HCT116 (cell line): Measurements from ENCODE around the gene FTCD. TPM values are rescaled to one million over a fixed set of nuclear protein-coding genes. Genes with fewer than 3 reads are reported as not detected.

Experiments
- ATAC-seq: fragments of 200-7000 bp; cut with Tn5 transposase; 2 replicates; pipeline ENCODE4 v1.9.1; 2020; ENCODE audit warnings: mild to moderate bottlenecking, moderate library complexity
- BruUV-seq: library from RNA; stranded (reverse); fragments of 400-500 nt; replicated peaks from 2 replicates; lab custom pipeline; 2021; lab: Mats Ljungman, UMichigan
- CTCF ChIA-PET: fragments of 300-600 bp; sonication (Branson Sonifier 250); formaldehyde crosslinking; loops from one replicate; lab custom pipeline; 2021; ENCODE audit warnings: antibody characterized with exemption; lab: Charles Lee
- POLR2A ChIA-PET: fragments of 300-600, 350-600 bp; sonication (Branson Sonifier 250); formaldehyde crosslinking; loops from one replicate; lab custom pipeline; 2021; ENCODE audit warnings: antibody characterized with exemption; lab: Charles Lee
- RAD21 ChIA-PET, 2 experiments: fragments of 300-600 bp; sonication (Branson Sonifier 250); formaldehyde crosslinking; loops; one replicate each; lab custom pipeline; 2023; ENCODE audit warnings: low total read pairs in 2 of 2; ENCODE audit not compliant: uncharacterized antibody in 2 of 2, unreplicated experiment in 2 of 2, low non-redundant PET in 1 of 2; lab: Charles Lee
- DNase-seq: peaks from one replicate; pipeline ENCODE4 v3.0.0-alpha.2; 2010; ENCODE audit warnings: low read depth, low spot score
- H2AFZ ChIP-seq: fragments of 200-600 bp; shearing (Covaris generic), sonication (generic); 2 replicates; pipeline ENCODE4 v1.6.1; 2017; ENCODE audit warnings: low read depth, mixed run types, mixed read lengths, antibody characterized with exemption, low read length; ENCODE audit not compliant: poor library complexity, severe bottlenecking
- H3K27ac ChIP-seq: 2 replicates; pipeline ENCODE4 v1.5.1; 2012; ENCODE audit warnings: low read depth, low read length
- H3K27me3 ChIP-seq: fragments of 200-600 bp; sonication (generic); 2 replicates; pipeline ENCODE4 v1.6.1; 2016; ENCODE audit warnings: mixed run types, low read length, mixed read lengths; ENCODE audit not compliant: insufficient read depth
- H3K36me3 ChIP-seq, 2 experiments: fragments of 200-500 bp in 1 of 2; fragments of 200-600 bp in 1 of 2; sonication (Bioruptor generic) in 1 of 2; sonication (generic) in 1 of 2; 2 replicates each; pipeline versions ENCODE4 v1.5.1 to v1.6.1; 2014 to 2016; ENCODE audit warnings: low read length in 2 of 2, inconsistent platforms in 1 of 2, mixed read lengths in 1 of 2, mixed run types in 1 of 2; ENCODE audit not compliant: insufficient read depth in 2 of 2, control insufficient read depth in 1 of 2
- H3K4me1 ChIP-seq, 2 experiments: fragments of 200-600 bp in 1 of 2; sonication (generic) in 1 of 2; 2 replicates each; pipeline versions ENCODE4 v1.5.1 to v1.6.1; 2012 to 2017; ENCODE audit warnings: low read length in 2 of 2, inconsistent platforms in 1 of 2, mild to moderate bottlenecking in 1 of 2, mixed read lengths in 1 of 2, mixed run types in 1 of 2, moderate library complexity in 1 of 2; ENCODE audit not compliant: insufficient read depth in 2 of 2, control insufficient read depth in 1 of 2
- H3K4me2 ChIP-seq: fragments of 200-600 bp; sonication (generic); 2 replicates; pipeline ENCODE4 v1.6.1; 2017; ENCODE audit warnings: mixed run types, low read length, mixed read lengths
- H3K4me3 ChIP-seq, 2 experiments: fragments of 200-600 bp in 1 of 2; sonication (generic) in 1 of 2; replicated peaks in 1 of 2; 2 replicates each; pipeline ENCODE4 v1.5.1; 2011 to 2016; ENCODE audit warnings: low read length in 2 of 2, control low read depth in 1 of 2, low read depth in 1 of 2, mild to moderate bottlenecking in 1 of 2, mixed read lengths in 1 of 2, mixed run types in 1 of 2
- H3K79me2 ChIP-seq: fragments of 200-600 bp; sonication (generic); 2 replicates; pipeline ENCODE4 v1.6.1; 2017; ENCODE audit warnings: mild to moderate bottlenecking, mixed run types, low read length, moderate library complexity, mixed read lengths; ENCODE audit not compliant: insufficient read depth
- H3K9ac ChIP-seq: fragments of 200-600 bp; sonication (generic); 2 replicates; pipeline ENCODE4 v1.6.1; 2016; ENCODE audit warnings: low read length, mixed read lengths
- H3K9me2 ChIP-seq: fragments of 200-600 bp; sonication (generic), shearing (Covaris generic); 2 replicates; pipeline ENCODE4 v1.6.1; 2017; ENCODE audit warnings: mixed run types, mild to moderate bottlenecking, moderate library complexity; ENCODE audit not compliant: insufficient read depth
- H3K9me3 ChIP-seq, 2 experiments: fragments of 200-500 bp in 1 of 2; fragments of 200-600 bp in 1 of 2; sonication (Bioruptor generic) in 1 of 2; sonication (generic) in 1 of 2; 2 replicates each; pipeline ENCODE4 v1.6.1; 2014 to 2017; ENCODE audit warnings: low read length in 2 of 2, mixed read lengths in 2 of 2, inconsistent platforms in 1 of 2, low read depth in 1 of 2, mild to moderate bottlenecking in 1 of 2, mixed run types in 1 of 2, moderate library complexity in 1 of 2; ENCODE audit not compliant: control insufficient read depth in 1 of 2, insufficient read depth in 1 of 2
- H4K20me1 ChIP-seq: fragments of 200-600 bp; sonication (generic), shearing (Covaris generic); 2 replicates; pipeline ENCODE4 v1.6.1; 2017; ENCODE audit warnings: mixed run types, mild to moderate bottlenecking, moderate library complexity; ENCODE audit not compliant: insufficient read depth
- POLR2AphosphoS5 ChIP-seq: IDR thresholded peaks from 2 replicates; pipeline ENCODE4 v1.6.1; 2011; ENCODE audit warnings: mild to moderate bottlenecking, low read depth, low read length, moderate library complexity
- SP1 ChIP-seq: IDR thresholded peaks from 2 replicates; pipeline ENCODE4 v1.6.1; 2012; ENCODE audit warnings: low read depth
- SRF ChIP-seq: IDR thresholded peaks from 2 replicates; pipeline ENCODE4 v1.6.1; 2012; ENCODE audit warnings: low read depth
- ZFX ChIP-seq: fragments of 450-650 bp; IDR thresholded peaks from 2 replicates; pipeline ENCODE4 v1.6.1; 2017
- intact Hi-C: fragments of 100-400 bp; cut with micrococcal nuclease; formaldehyde crosslinking; loops from 2 replicates; pipeline ENCODE4 v1.10.0; 2022
- total RNA-seq: library from RNA; stranded (reverse); gene quantifications from one replicate; pipeline ENCODE4 v1.2.1, GENCODE V29; 2021; ENCODE audit not compliant: unreplicated experiment

Gene FTCD
- total RNA-seq, 1 experiment from 2014 or later, result 2.5 TPM

DNA sequence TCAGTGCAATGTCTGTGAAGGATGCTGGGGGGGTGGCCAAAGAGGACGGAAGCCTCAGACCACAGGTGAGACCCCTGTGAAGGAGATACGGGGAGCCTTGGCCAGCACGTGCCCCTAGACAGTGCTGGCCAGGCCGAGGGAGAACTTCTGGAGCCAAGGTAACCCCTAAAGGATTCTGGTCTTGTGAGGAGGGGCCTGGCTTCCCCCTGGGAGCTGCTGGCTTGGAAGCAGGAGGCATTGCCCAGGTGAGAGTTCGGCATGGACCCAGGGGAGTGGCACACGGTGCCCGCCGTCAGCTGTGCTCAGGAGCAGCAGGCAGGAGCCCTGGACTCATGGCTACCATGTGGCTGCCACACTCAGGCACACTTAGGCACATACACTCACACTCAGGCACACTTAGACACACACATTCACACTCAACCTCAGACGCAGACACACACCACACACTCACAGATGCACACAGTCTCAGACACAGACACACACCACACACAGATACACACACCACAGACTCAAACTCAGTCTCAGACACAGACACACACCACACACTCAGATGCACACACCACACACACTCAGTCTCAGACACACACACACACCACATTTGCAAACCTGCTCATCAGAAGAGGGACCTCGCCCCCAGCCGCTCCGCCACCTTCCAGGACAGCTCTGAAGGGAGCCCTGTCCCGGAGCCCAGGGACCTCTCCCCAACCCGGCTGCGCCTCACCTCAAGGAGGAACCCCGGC lies 58.6 kb downstream of the FTCD start:
- Histone ChIP-seq H3K27me3 (no peaks in the 10 kb centered on the region), H3K9ac (no peak overlapping the region), H4K20me1 (no peaks in the 10 kb centered on the region)
- TF ChIP-seq SP1 (no peak), ZFX (no peak), POLR2AphosphoS5 (no peak)
- TF ChIP-seq, all 23 proteins: peak for 0
- Histone ChIP-seq H3K4me3 (no peak overlapping the region), H3K79me2 (no peaks in the 10 kb centered on the region), H3K27ac (no peak overlapping the region), H2AFZ (no peak overlapping the region), H3K4me2 (peak overlapping the region; percentile 70; the same call in 1 of the 2 replicates), H3K36me3 (no peaks in the 10 kb centered on the region), H3K9me2 (no peaks in the 10 kb centered on the region), H3K4me1 (peaks cover 6 to 13% of the 10 kb centered on the region in 2 experiments; a peak in 3 of 4 replicates), H3K9me3 (no peaks in the 10 kb centered on the region)
- ATAC-seq (no peak), DNase-seq (no peak)
- ChIA-PET RAD21 (no interaction called here), CTCF (no interaction called here), POLR2A (no interaction called here)
- BruUV-seq, result no TSS peak
- intact Hi-C loops, result no loop called here

GRCh38 chr21:46095814-46096595 lies 59.4 kb downstream of the FTCD start:
- intact Hi-C loops, result no loop called here
- H3K4me3 ChIP-seq, result no peak overlapping the region
- RAD21 ChIA-PET, result no interaction called here

More at GRCh38 chr21:46095814-46096595, 59.4 kb downstream of the FTCD start:
- TF ChIP-seq SRF, result no peak
- no peaks in the 10 kb centered on the region for H3K79me2 ChIP-seq
- no peaks in the 10 kb centered on the region for H4K20me1 ChIP-seq
- H3K9me3 ChIP-seq, result no peaks in the 10 kb centered on the region
- ChIA-PET POLR2A (no interaction called here), CTCF (no interaction called here)
- no peaks in the 10 kb centered on the region for H3K9me2 ChIP-seq
- DNase-seq (no peak), ATAC-seq (no peak)
- no TSS peak for BruUV-seq
- no peak overlapping the region for H3K27ac ChIP-seq
- peaks cover 6 to 13% of the 10 kb centered on the region in 2 experiments; a peak in 3 of 4 replicates for H3K4me1 ChIP-seq
- H3K27me3 ChIP-seq, result no peaks in the 10 kb centered on the region
- H3K36me3 ChIP-seq, result no peaks in the 10 kb centered on the region
- no peak overlapping the region for H3K4me2 ChIP-seq
- no peak overlapping the region for H2AFZ ChIP-seq
- no peak overlapping the region for H3K9ac ChIP-seq
